Lower lobe of right lung (tissue), 2 donors: Measurements from ENCODE around the gene BCLAF3. TPM values are rescaled to one million over a fixed set of nuclear protein-coding genes. Genes with fewer than 3 reads are reported as not detected.

ENCODE experiments used
- ATAC-seq, 2 donors: fragments of 200-7000 bp; cut with Tn5 transposase; one replicate each; pipeline ENCODE4 v1.9.1; 2020 to 2022; ENCODE audit warnings: mild to moderate bottlenecking in 2 of 2, moderate library complexity in 2 of 2
- DNase-seq: peaks from one replicate; pipeline ENCODE4 v3.0.0-alpha.2; 2020
- H3K27ac ChIP-seq: fragments of 200-600 bp; one replicate; pipeline ENCODE4 v1.8.0; 2022
- H3K27me3 ChIP-seq: fragments of 200-600 bp; one replicate; pipeline ENCODE4 v1.8.0; 2022; ENCODE audit warnings: low read depth
- H3K36me3 ChIP-seq: fragments of 200-600 bp; one replicate; pipeline ENCODE4 v1.8.0; 2022; ENCODE audit warnings: mild to moderate bottlenecking
- H3K4me1 ChIP-seq: fragments of 200-600 bp; one replicate; pipeline ENCODE4 v1.8.0; 2022
- H3K4me3 ChIP-seq: fragments of 200-600 bp; one replicate; pipeline ENCODE4 v1.8.0; 2022; ENCODE audit warnings: mild to moderate bottlenecking
- H3K9me3 ChIP-seq: fragments of 200-600 bp; one replicate; pipeline ENCODE4 v1.8.0; 2022
- intact Hi-C: fragments of 100-400 bp; cut with DNase I; formaldehyde crosslinking; loops from one replicate; pipeline ENCODE4 v1.11.0; 2022
- total RNA-seq: library from RNA; stranded (reverse); fragmentation: NEBNext Ultra II Directional; extraction: Animal tissue kit (Norgen Biotek cat#: 25700); gene quantifications from one replicate; pipeline ENCODE4 v1.2.1, GENCODE V29; 2021
- TF ChIP-seq, protein P1 (sequence below): fragments of 200-600 bp; IDR thresholded peaks from one replicate; pipeline ENCODE4 v1.8.0; 2022; ENCODE audit warnings: antibody characterized with exemption, mild to moderate bottlenecking
- donor health status: DM: no; HTN: yes; CAD: no; lungs with severe emphysema.

The BCLAF3 gene
- total RNA-seq, 1 donor from 2014 or later: 13.1 TPM

DNA sequence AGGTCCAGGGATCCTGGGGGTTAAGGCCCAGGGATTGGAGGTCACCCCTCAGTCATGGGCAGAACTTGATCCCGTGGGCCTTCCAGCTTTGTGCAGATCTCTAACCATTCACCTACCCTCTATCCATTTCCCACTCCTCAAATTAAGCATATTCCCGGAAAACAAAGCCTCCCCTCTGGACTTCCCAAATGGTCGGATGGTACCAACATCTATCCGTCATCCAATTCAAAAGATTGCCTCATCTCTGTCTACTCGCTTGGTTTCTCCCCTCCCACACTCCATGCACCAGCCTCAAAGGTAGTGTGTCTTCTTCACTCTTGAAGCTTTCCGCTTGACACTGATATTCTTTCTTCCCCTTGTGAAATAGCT is 473 bp upstream of the BCLAF3 start:
- ATAC-seq (no peak), DNase-seq (no peak)
- TF ChIP-seq, protein P1, sequence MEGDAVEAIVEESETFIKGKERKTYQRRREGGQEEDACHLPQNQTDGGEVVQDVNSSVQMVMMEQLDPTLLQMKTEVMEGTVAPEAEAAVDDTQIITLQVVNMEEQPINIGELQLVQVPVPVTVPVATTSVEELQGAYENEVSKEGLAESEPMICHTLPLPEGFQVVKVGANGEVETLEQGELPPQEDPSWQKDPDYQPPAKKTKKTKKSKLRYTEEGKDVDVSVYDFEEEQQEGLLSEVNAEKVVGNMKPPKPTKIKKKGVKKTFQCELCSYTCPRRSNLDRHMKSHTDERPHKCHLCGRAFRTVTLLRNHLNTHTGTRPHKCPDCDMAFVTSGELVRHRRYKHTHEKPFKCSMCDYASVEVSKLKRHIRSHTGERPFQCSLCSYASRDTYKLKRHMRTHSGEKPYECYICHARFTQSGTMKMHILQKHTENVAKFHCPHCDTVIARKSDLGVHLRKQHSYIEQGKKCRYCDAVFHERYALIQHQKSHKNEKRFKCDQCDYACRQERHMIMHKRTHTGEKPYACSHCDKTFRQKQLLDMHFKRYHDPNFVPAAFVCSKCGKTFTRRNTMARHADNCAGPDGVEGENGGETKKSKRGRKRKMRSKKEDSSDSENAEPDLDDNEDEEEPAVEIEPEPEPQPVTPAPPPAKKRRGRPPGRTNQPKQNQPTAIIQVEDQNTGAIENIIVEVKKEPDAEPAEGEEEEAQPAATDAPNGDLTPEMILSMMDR: peak; percentile 4
- Histone ChIP-seq H3K27ac (peak overlapping the region; percentile 65), H3K4me3 (peak overlapping the region; percentile 75), H3K36me3 (no peaks in the 10 kb centered on the region), H3K9me3 (no peaks in the 10 kb centered on the region), H3K4me1 (peaks cover 5% of the 10 kb centered on the region), H3K27me3 (no peaks in the 10 kb centered on the region)
- intact Hi-C loops: no loop called here

DNA sequence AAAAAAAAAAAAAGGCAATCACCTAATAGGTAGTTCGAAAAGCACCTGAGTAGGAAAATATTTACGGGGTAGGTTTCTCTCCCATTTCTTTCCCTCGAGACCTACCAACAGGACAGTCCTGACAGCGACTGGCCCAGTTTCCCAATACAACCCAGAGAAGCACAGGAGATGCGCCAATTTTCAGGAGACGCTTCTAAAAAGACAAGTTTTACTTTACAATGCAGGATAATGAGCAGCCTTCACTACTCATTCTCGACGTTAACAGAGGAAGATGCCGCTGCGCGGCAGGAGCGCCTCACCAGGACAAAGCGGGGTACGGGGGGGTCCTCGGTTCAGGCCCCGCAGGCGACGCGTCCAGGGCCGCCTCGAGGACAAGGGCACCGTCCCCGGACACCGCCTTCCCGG is 708 bp downstream of the BCLAF3 start:
- H3K27ac ChIP-seq: peak overlapping the region; percentile 76
- TF ChIP-seq, protein P1: no peak
- intact Hi-C loops: no loop called here
- H3K4me3 ChIP-seq: peak overlapping the region; percentile 75
- ATAC-seq (peak; percentile 16 to 43), DNase-seq (no peak)
- no peaks in the 10 kb centered on the region for H3K9me3 ChIP-seq
- H3K27me3 ChIP-seq: no peaks in the 10 kb centered on the region
- H3K36me3 ChIP-seq: no peaks in the 10 kb centered on the region
- peaks cover 5% of the 10 kb centered on the region for H3K4me1 ChIP-seq

DNA sequence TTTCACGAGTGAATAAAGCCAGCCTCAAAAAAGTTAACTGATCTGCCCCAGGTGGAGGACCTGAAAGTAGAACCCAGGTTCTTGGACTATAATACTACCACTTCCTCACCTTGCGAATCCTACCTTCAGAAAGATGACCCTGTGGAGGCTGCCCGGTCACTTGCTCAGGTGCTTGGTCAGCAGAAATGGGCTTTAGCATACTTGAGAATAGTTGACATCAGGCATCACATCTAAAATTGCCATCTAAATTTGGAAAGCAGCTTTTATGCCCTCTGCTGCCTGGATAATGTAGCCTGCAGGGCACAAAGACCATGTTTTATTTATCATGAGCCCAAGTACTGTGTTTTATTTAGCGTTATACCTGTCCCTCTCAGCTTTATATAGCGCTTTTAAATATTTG is 3.0 kb downstream of the BCLAF3 start:
- intact Hi-C loops: no loop called here
- Histone ChIP-seq H3K4me1 (peaks cover 5% of the 10 kb centered on the region), H3K36me3 (no peaks in the 10 kb centered on the region), H3K9me3 (no peaks in the 10 kb centered on the region), H3K27me3 (no peaks in the 10 kb centered on the region), H3K4me3 (no peak overlapping the region), H3K27ac (no peak overlapping the region)
- ATAC-seq (no peak), DNase-seq (no peak)
- TF ChIP-seq, protein P1: no peak

DNA sequence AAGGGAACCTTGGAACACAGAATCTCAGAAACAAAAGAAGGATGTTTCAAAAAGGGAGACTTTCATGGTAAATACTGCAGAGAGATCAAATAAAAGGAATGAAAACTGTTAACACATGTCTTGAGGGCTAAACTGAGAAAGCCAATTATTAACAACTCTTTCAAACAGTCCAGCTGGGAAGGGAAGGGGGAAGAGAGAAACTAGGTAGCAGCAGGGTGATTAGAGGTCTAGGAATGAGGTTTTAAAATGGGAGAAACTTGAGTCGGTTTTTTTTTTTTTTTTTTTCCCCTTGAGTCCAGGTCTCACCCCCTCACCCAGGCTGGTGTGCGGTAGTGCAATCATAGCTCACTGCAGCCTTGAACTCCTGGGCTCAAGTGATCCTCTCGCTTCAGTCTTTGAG is 4.3 kb downstream of the BCLAF3 start:
- Histone ChIP-seq H3K27ac (no peak overlapping the region), H3K36me3 (no peaks in the 10 kb centered on the region), H3K4me1 (peaks cover 5% of the 10 kb centered on the region), H3K27me3 (no peaks in the 10 kb centered on the region), H3K4me3 (no peak overlapping the region), H3K9me3 (no peaks in the 10 kb centered on the region)
- ATAC-seq (no peak), DNase-seq (no peak)
- TF ChIP-seq, protein P1: no peak
- intact Hi-C loops: no loop called here

DNA sequence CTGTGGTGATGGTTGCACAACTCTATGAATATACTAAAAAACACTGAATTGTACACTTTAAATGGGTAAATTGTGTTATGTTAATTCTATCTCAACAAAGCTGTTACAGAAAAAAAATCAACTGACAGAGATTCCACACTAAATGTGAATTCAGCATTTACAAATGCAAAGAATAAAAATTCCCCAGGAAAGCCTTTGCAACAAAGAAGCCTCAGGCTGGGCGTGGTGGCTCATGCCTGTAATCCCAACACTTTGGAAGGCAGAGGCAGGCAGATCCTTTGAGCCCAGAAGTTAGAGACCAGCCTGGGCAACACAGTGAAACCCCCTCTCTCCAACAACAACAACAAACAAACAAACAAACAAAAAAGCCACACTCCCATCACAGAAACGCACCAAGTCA is 8.9 kb downstream of the BCLAF3 start:
- DNase-seq (no peak), ATAC-seq (no peak)
- TF ChIP-seq, protein P1: no peak
- Histone ChIP-seq H3K4me1 (no peaks in the 10 kb centered on the region), H3K4me3 (no peak overlapping the region), H3K36me3 (no peaks in the 10 kb centered on the region), H3K27me3 (no peaks in the 10 kb centered on the region), H3K27ac (no peak overlapping the region), H3K9me3 (no peaks in the 10 kb centered on the region)
- intact Hi-C loops: no loop called here

DNA sequence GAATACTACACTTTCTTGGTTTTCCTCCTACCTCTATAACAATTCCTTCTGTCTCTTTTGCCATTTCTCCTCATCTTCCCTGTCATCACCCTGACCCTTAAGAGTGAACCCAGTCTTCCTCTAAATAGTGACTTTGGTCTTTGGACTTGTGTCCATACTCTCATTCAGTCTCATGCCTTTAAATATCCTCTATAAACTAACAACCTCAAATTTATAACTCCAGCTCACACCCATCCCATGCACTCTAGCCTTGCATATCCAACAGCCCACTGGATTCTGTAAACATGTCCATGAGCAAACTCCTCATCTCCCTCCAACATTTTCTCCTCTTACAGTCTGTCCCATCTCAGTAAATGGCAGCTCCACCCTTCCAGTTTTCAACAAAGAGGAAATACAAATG is 15.0 kb downstream of the BCLAF3 start:
- intact Hi-C loops: no loop called here
- DNase-seq (no peak), ATAC-seq (no peak)
- no peak overlapping the region for H3K4me3 ChIP-seq
- H3K27ac ChIP-seq: no peak overlapping the region
- no peaks in the 10 kb centered on the region for H3K9me3 ChIP-seq
- H3K36me3 ChIP-seq: no peaks in the 10 kb centered on the region
- TF ChIP-seq, protein P1: no peak
- H3K4me1 ChIP-seq: no peaks in the 10 kb centered on the region
- no peaks in the 10 kb centered on the region for H3K27me3 ChIP-seq
